NCI-H2227 (cell line): Measurements from ENCODE around the gene SERINC2.
A peak's percentile ranks its signal among the peaks of the same experiment; 100 is the strongest.
"Not testable (repeated sequence)": the region's sequence is repeated elsewhere in the genome, so short reads cannot be mapped to it uniquely, and the experiment has no call there.

Experiments used
- DNase-seq: peaks from one replicate; lab custom pipeline; 2025; ENCODE audit not compliant: unreplicated experiment; lab: John Stamatoyannopoulos, UW

The SERINC2 gene

GRCh38 chr1:31460027-31460426 is 47.0 kb downstream of the SERINC2 start:
- DNase-seq = no peak

GRCh38 chr1:31467005-31467674 is 54.1 kb downstream of the SERINC2 start:
- no peak for DNase-seq

GRCh38 chr1:31470794-31471315 is 57.8 kb downstream of the SERINC2 start:
- no peak for DNase-seq

- DNase-seq = not testable (repeated sequence)
Observed at GRCh38 chr1:31471452-31472313, 58.7 kb downstream of the SERINC2 start.

GRCh38 chr1:31472314-31472651 is 59.3 kb downstream of the SERINC2 start:
- not testable (repeated sequence) for DNase-seq

- not testable (repeated sequence) for DNase-seq
Observed at GRCh38 chr1:31472673-31473072, 59.7 kb downstream of the SERINC2 start.

- DNase-seq = not testable (repeated sequence)
Observed at GRCh38 chr1:31473508-31473907, 60.5 kb downstream of the SERINC2 start.

- not testable (repeated sequence) for DNase-seq
Observed at GRCh38 chr1:31474567-31474966, 61.6 kb downstream of the SERINC2 start.

- peak; percentile 58 for DNase-seq
Observed at GRCh38 chr1:31476891-31477846, 64.2 kb downstream of the SERINC2 start.

GRCh38 chr1:31478167-31478566 is 65.2 kb downstream of the SERINC2 start:
- no peak for DNase-seq

- no peak for DNase-seq
Observed at GRCh38 chr1:31479811-31480210, 66.8 kb downstream of the SERINC2 start.

- not testable (repeated sequence) for DNase-seq
Observed at GRCh38 chr1:31480426-31480825, 67.4 kb downstream of the SERINC2 start.

- no peak for DNase-seq
Observed at GRCh38 chr1:31482482-31483011, 69.5 kb downstream of the SERINC2 start.

GRCh38 chr1:31483012-31483946 is 70.3 kb downstream of the SERINC2 start:
- no peak for DNase-seq
